ENCODE measurements around the gene CSPG4. TPM values are rescaled to one million over a fixed set of nuclear protein-coding genes. Genes with fewer than 3 reads are reported as not detected.
A peak's percentile ranks its signal among the peaks of the same experiment; 100 is the strongest.

Gene CSPG4
- total and polyA plus RNA-seq, 2 of the 13 experiments (the other 11 are each of a cell fraction or from before 2014, with no cell fraction given) = 0.01 to 0.04 TPM

DNA sequence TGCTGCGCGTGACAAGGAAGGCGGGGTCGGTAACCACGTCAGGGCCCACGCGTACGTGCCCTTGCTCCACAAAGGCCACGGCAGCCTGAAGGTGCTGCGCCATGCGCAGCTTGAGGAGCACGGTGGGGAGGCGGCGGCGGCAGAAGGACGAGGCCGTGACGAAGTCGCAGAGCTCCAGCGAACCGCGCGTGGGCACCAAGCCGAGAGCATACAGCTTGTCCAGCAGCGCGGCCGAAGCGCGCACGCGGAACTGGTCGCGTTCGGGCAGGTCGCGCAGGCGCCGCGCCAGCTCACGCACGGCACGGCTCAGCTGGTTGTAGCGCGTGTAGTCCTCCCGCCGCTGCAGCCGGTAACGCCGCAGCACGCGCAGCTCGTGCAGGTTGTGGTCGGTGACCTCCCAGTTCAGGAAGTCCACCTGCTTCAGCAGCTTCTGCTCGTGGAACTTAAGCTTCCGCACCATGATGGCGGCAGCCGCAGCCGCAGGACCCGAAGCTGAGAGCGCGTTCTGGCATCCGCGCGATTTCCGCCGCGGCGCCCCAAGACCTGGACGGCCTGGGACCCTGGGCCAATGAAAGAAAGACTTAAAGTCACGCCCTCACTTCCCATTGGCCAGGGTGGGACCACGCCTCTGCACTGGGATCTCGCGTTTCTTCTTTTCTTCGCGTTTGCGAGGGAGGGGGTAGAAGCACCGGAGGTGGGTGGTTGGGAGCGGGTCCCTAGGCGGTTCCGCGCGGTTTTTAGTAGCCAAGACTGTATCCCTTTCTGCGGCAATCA, 72.8 kb downstream of the CSPG4 start, which contains the start of gene IMP3 (continued):
- TF ChIP-seq, protein P1, sequence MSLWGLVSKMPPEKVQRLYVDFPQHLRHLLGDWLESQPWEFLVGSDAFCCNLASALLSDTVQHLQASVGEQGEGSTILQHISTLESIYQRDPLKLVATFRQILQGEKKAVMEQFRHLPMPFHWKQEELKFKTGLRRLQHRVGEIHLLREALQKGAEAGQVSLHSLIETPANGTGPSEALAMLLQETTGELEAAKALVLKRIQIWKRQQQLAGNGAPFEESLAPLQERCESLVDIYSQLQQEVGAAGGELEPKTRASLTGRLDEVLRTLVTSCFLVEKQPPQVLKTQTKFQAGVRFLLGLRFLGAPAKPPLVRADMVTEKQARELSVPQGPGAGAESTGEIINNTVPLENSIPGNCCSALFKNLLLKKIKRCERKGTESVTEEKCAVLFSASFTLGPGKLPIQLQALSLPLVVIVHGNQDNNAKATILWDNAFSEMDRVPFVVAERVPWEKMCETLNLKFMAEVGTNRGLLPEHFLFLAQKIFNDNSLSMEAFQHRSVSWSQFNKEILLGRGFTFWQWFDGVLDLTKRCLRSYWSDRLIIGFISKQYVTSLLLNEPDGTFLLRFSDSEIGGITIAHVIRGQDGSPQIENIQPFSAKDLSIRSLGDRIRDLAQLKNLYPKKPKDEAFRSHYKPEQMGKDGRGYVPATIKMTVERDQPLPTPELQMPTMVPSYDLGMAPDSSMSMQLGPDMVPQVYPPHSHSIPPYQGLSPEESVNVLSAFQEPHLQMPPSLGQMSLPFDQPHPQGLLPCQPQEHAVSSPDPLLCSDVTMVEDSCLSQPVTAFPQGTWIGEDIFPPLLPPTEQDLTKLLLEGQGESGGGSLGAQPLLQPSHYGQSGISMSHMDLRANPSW (CRISPR knock-in tag; IDR thresholded peaks at IDR 0.05; ENCODE audit: borderline replicate concordance) = peak; percentile 47; the same call in 1 of the 2 replicates
- peak; percentile 93 for TF ChIP-seq HDAC1 (CRISPR knock-in tag; IDR thresholded peaks at IDR 0.05)
- TF ChIP-seq HCFC1 (IDR thresholded peaks at IDR 0.05; ENCODE audit: low read depth, low read length) = 0 out of 2 replicates have a peak, but pooled peaks have one; percentile 2
- TF ChIP-seq ZNF530 (CRISPR knock-in tag; IDR thresholded peaks at IDR 0.05; ENCODE audit: low read depth) = peak; percentile 21; the same call in 1 of the 2 replicates
- TF ChIP-seq TOE1 (CRISPR knock-in tag; IDR thresholded peaks at IDR 0.05) = no peak
- TF ChIP-seq NFRKB (IDR thresholded peaks at IDR 0.05) = no peak
- no peak for TF ChIP-seq MIXL1 (CRISPR knock-in tag; IDR thresholded peaks at IDR 0.05)
- TF ChIP-seq, protein P2, sequence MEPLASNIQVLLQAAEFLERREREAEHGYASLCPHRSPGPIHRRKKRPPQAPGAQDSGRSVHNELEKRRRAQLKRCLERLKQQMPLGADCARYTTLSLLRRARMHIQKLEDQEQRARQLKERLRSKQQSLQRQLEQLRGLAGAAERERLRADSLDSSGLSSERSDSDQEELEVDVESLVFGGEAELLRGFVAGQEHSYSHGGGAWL (CRISPR knock-in tag; IDR thresholded peaks at IDR 0.05) = peak; percentile 92; the same call in 1 of the 2 replicates
- TF ChIP-seq ZNF282 (IDR thresholded peaks at IDR 0.05; ENCODE audit: partially characterized antibody) = no peak
- no peak; the same call in 1 of the 2 replicates for TF ChIP-seq HOXA5 (CRISPR knock-in tag; IDR thresholded peaks at IDR 0.05)
- TF ChIP-seq, protein P3, sequence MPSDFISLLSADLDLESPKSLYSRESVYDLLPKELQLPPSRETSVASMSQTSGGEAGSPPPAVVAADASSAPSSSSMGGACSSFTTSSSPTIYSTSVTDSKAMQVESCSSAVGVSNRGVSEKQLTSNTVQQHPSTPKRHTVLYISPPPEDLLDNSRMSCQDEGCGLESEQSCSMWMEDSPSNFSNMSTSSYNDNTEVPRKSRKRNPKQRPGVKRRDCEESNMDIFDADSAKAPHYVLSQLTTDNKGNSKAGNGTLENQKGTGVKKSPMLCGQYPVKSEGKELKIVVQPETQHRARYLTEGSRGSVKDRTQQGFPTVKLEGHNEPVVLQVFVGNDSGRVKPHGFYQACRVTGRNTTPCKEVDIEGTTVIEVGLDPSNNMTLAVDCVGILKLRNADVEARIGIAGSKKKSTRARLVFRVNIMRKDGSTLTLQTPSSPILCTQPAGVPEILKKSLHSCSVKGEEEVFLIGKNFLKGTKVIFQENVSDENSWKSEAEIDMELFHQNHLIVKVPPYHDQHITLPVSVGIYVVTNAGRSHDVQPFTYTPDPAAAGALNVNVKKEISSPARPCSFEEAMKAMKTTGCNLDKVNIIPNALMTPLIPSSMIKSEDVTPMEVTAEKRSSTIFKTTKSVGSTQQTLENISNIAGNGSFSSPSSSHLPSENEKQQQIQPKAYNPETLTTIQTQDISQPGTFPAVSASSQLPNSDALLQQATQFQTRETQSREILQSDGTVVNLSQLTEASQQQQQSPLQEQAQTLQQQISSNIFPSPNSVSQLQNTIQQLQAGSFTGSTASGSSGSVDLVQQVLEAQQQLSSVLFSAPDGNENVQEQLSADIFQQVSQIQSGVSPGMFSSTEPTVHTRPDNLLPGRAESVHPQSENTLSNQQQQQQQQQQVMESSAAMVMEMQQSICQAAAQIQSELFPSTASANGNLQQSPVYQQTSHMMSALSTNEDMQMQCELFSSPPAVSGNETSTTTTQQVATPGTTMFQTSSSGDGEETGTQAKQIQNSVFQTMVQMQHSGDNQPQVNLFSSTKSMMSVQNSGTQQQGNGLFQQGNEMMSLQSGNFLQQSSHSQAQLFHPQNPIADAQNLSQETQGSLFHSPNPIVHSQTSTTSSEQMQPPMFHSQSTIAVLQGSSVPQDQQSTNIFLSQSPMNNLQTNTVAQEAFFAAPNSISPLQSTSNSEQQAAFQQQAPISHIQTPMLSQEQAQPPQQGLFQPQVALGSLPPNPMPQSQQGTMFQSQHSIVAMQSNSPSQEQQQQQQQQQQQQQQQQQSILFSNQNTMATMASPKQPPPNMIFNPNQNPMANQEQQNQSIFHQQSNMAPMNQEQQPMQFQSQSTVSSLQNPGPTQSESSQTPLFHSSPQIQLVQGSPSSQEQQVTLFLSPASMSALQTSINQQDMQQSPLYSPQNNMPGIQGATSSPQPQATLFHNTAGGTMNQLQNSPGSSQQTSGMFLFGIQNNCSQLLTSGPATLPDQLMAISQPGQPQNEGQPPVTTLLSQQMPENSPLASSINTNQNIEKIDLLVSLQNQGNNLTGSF (CRISPR knock-in tag; IDR thresholded peaks at IDR 0.05) = peak; percentile 88
- no peak for TF ChIP-seq ZNF383 (CRISPR knock-in tag; IDR thresholded peaks at IDR 0.05; ENCODE audit: borderline replicate concordance)
- TF ChIP-seq ZNF749 (CRISPR knock-in tag; IDR thresholded peaks at IDR 0.05; ENCODE audit: borderline replicate concordance) = no peak
- no peak; the same call in 1 of the 2 replicates for TF ChIP-seq ZSCAN25 (CRISPR knock-in tag; IDR thresholded peaks at IDR 0.05)
- no peak for TF ChIP-seq FIP1L1 (IDR thresholded peaks at IDR 0.05; ENCODE audit: borderline replicate concordance, insufficient read depth, low read depth, low read length)
- TF ChIP-seq, protein P4, sequence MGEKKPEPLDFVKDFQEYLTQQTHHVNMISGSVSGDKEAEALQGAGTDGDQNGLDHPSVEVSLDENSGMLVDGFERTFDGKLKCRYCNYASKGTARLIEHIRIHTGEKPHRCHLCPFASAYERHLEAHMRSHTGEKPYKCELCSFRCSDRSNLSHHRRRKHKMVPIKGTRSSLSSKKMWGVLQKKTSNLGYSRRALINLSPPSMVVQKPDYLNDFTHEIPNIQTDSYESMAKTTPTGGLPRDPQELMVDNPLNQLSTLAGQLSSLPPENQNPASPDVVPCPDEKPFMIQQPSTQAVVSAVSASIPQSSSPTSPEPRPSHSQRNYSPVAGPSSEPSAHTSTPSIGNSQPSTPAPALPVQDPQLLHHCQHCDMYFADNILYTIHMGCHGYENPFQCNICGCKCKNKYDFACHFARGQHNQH (CRISPR knock-in tag; IDR thresholded peaks at IDR 0.05) = peak; percentile 88
- TF ChIP-seq SMC3 (IDR thresholded peaks at IDR 0.05; ENCODE audit: low read length) = no peak
- TF ChIP-seq NFIB (CRISPR knock-in tag; IDR thresholded peaks at IDR 0.05; ENCODE audit: borderline replicate concordance) = 0 out of 2 replicates have a peak, but pooled peaks have one; percentile 87
- TF ChIP-seq FOXO1 (CRISPR knock-in tag; IDR thresholded peaks at IDR 0.05) = 0 out of 2 replicates have a peak, but pooled peaks have one; percentile 18
- 0 out of 2 replicates have a peak, but pooled peaks have one; percentile 77 for TF ChIP-seq ZNF251 (CRISPR knock-in tag; IDR thresholded peaks at IDR 0.05)
- no peak for TF ChIP-seq HHEX (CRISPR knock-in tag; IDR thresholded peaks at IDR 0.05)

Measured in HepG2 (cell line).